NB4 (cell line): Measurements from ENCODE around the gene GOLIM4.

Experiments
- DNase-seq: peaks from one replicate; pipeline ENCODE4 v3.0.0; 2010; ENCODE audit warnings: low read depth
- H3K4me3 ChIP-seq: one replicate; pipeline ENCODE4 v1.5.1; 2011; ENCODE audit warnings: mild to moderate bottlenecking, low read depth, low read length, moderate library complexity
- MYC ChIP-seq: IDR thresholded peaks from 2 replicates; pipeline ENCODE4 v1.6.1; 2011; ENCODE audit warnings: low read depth, low read length
- POLR2A ChIP-seq: IDR thresholded peaks from 2 replicates; pipeline ENCODE4 v1.6.1; 2011; ENCODE audit warnings: mild to moderate bottlenecking; ENCODE audit not compliant: insufficient read length; ENCODE audit errors: extremely low read depth
- TF ChIP-seq, protein P1 (sequence below): IDR thresholded peaks from one replicate; pipeline ENCODE4 v1.5.1; 2012; ENCODE audit warnings: low read depth, low read length
- TF ChIP-seq, protein P2 (sequence below): IDR thresholded peaks from 2 replicates; pipeline ENCODE4 v1.6.1; 2011; ENCODE audit warnings: low read depth, low read length

GOLIM4 gene

GRCh38 chr3:168102735-168103410 lies 7.1 kb upstream of the GOLIM4 start:
- DNase-seq: no peak
- TF ChIP-seq, protein P1, sequence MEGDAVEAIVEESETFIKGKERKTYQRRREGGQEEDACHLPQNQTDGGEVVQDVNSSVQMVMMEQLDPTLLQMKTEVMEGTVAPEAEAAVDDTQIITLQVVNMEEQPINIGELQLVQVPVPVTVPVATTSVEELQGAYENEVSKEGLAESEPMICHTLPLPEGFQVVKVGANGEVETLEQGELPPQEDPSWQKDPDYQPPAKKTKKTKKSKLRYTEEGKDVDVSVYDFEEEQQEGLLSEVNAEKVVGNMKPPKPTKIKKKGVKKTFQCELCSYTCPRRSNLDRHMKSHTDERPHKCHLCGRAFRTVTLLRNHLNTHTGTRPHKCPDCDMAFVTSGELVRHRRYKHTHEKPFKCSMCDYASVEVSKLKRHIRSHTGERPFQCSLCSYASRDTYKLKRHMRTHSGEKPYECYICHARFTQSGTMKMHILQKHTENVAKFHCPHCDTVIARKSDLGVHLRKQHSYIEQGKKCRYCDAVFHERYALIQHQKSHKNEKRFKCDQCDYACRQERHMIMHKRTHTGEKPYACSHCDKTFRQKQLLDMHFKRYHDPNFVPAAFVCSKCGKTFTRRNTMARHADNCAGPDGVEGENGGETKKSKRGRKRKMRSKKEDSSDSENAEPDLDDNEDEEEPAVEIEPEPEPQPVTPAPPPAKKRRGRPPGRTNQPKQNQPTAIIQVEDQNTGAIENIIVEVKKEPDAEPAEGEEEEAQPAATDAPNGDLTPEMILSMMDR: no peak
- TF ChIP-seq MYC: no peak
- no peak for TF ChIP-seq POLR2A
- TF ChIP-seq, protein P2, sequence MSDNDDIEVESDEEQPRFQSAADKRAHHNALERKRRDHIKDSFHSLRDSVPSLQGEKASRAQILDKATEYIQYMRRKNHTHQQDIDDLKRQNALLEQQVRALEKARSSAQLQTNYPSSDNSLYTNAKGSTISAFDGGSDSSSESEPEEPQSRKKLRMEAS: no peak
- H3K4me3 ChIP-seq: no peak overlapping the region

- H3K4me3 ChIP-seq: no peak overlapping the region
- TF ChIP-seq, protein P1: no peak
- TF ChIP-seq, protein P2: no peak
- TF ChIP-seq POLR2A: no peak
- TF ChIP-seq MYC: no peak
- no peak for DNase-seq
Observed at GRCh38 chr3:168100777-168101492, 5.2 kb upstream of the GOLIM4 start.

DNA sequence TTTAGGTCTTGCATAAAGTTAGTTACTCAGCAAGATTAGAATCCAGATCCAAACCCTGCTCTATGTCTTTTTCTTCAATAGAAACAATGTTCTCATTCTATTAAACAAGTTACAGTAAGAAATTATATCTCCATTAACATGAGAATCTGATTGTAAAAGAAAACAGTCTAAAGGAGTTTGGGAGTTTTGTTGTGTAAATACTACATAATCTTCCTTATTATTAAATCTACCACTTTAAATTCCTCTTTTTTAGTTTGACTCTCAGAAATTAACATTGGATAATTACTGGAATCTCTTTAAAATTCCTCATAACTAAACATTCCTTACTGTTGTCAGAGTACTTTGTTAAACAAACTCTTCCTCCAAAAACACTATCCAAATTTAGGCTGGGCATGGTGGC lies 1.7 kb upstream of the GOLIM4 start:
- no peak overlapping the region for H3K4me3 ChIP-seq
- no peak for DNase-seq
- TF ChIP-seq, protein P1: no peak
- TF ChIP-seq, protein P2: no peak
- TF ChIP-seq POLR2A: no peak
- no peak for TF ChIP-seq MYC

- TF ChIP-seq MYC (peak; percentile 97), POLR2A (peak; percentile 22)
- TF ChIP-seq, protein P2: peak; percentile 62
- TF ChIP-seq, protein P1: no peak
- H3K4me3 ChIP-seq: peak overlapping the region; percentile 82
- DNase-seq: peak; percentile 86
Observed at GRCh38 chr3:168096210-168096652, 507 bp upstream of the GOLIM4 start.

DNA sequence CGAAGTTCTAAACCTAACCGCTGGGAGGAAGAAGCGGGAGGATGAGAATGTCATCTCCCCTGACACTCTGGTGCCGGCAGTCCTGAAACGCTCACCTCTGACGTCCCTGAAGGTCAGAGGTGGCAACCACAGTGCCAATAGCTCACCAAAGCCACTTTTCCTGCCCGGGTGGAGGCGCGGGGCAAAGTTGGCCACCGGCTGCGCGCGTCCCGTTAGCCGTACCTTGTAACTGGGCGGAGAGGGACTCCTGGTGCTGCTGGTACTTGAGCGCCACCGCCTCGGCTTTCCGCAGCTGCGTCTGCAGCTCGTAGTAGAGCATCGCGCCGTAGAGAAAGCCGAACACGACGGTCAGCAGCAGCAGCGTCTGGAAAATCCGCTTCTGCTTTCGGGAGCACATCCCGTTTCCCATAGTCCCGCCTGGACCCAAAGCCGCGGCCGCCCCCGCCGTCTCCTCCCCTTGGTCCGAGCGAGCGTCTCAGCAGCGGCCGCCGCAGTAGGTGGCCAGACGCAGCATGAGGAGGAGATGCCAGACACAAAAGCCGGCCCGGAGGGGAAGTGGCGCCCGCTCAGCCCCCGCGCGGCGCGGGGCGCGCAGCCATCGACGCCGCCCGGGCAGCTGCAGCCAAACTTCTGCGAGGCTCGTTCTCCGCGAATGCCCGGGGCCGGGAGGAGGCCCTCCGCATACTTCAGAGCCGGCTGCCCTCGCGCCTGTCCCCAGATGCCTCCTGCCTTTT lies 680 bp downstream of the GOLIM4 start:
- TF ChIP-seq, protein P1: no peak
- TF ChIP-seq POLR2A: peak; percentile 22
- TF ChIP-seq, protein P2: no peak; the same call in 1 of the 2 replicates
- TF ChIP-seq MYC: peak; percentile 13; the same call in 1 of the 2 replicates
- H3K4me3 ChIP-seq: peak overlapping the region; percentile 86
- peak; percentile 84 for DNase-seq
